BJ (cell line): ENCODE data around the gene TBL3. TPM values are rescaled to one million over a fixed set of nuclear protein-coding genes. Genes with fewer than 3 reads are reported as not detected.

Source experiments
- CTCF ChIA-PET: fragments of 350-600 bp; formaldehyde crosslinking; extraction: SDS; loops from one replicate; lab custom pipeline; 2021; ENCODE audit warnings: antibody characterized with exemption, inconsistent platforms; lab: Yijun Ruan, JAX
- POLR2A ChIA-PET: fragments of 300-600 bp; sonication (Branson Sonifier 250); formaldehyde crosslinking; extraction: SDS; loops from one replicate; lab custom pipeline; 2021; ENCODE audit warnings: antibody characterized with exemption; lab: Charles Lee
- DNase-seq: peaks from one replicate; pipeline ENCODE4 v3.0.0-alpha.2; 2011; ENCODE audit warnings: low read depth
- H3K27me3 ChIP-seq: 2 replicates; pipeline ENCODE4 v1.6.0; 2011; ENCODE audit warnings: low read length; ENCODE audit not compliant: control insufficient read depth, insufficient read depth
- H3K36me3 ChIP-seq: 2 replicates; pipeline ENCODE4 v1.5.1; 2011; ENCODE audit warnings: low read length; ENCODE audit not compliant: control insufficient read depth, insufficient read depth
- H3K4me3 ChIP-seq: 2 replicates; pipeline ENCODE4 v1.5.1; 2011; ENCODE audit warnings: low read depth, mild to moderate bottlenecking, control low read depth, low read length
- CTCF ChIP-seq: IDR thresholded peaks from 2 replicates; pipeline ENCODE4 v1.5.1; 2011; ENCODE audit warnings: low read depth, mild to moderate bottlenecking, control low read depth, inconsistent platforms, low read length, moderate library complexity; ENCODE audit not compliant: insufficient read depth
- polyA plus RNA-seq: library from polyadenylated mRNA; depleted of rRNA; stranded (reverse); fragments of >200 nt; gene quantifications from 2 replicates; pipeline ENCODE4 v1.2.3, GENCODE V29; 2011

The TBL3 gene
- polyA plus RNA-seq, 1 experiment, result 33.1 TPM

- CTCF ChIA-PET, result interaction anchor here (1.9 to 2.2 kb wide), 2 partner anchors 9 to 21 kb away, joined by 9 to 10 read pairs; partner anchors contain the start of genes NTHL1 and TSC2
- Histone ChIP-seq H3K27me3 (no peaks in the 10 kb centered on the region), H3K36me3 (peaks cover 12% of the 10 kb centered on the region), H3K4me3 (peak within 1 kb of the TSS; percentile 62)
- POLR2A ChIA-PET, result no interaction called here
- no peak for DNase-seq
- no peak for TF ChIP-seq CTCF
Observed at GRCh38 chr16:2026461-2027023, 54.7 kb downstream of the TBL3 start, which contains the start of gene NHERF2. Gene NHERF2, plus strand, starts transcription at chr16:2026902. Its CDS starts 104 bp downstream, at chr16:2027006.

GRCh38 chr16:2027024-2028010 is 55.5 kb downstream of the TBL3 start:
- CTCF ChIA-PET, result interaction anchor here (0.9 to 2.2 kb wide), 5 partner anchors 8 to 113 kb away, joined by 3 to 10 read pairs (median 4); partner anchors contain the start of genes NTHL1 and TSC2
- Histone ChIP-seq H3K36me3 (peaks cover 12% of the 10 kb centered on the region), H3K27me3 (no peaks in the 10 kb centered on the region), H3K4me3 (peak overlapping the region; percentile 62)
- POLR2A ChIA-PET, result interaction anchor here (0.6 kb wide), 1 partner anchor 14 kb away, joined by 8 read pairs; no protein-coding TSS in a partner anchor
- DNase-seq, result no peak
- 0 out of 2 replicates have a peak, but pooled peaks have one; percentile 17 for TF ChIP-seq CTCF

- ChIA-PET CTCF (interaction anchor here (0.9 to 2.2 kb wide), 5 partner anchors 8 to 112 kb away, joined by 3 to 10 read pairs (median 4); partner anchors contain the start of genes NTHL1 and TSC2), POLR2A (no interaction called here)
- DNase-seq, result no peak
- H3K36me3 ChIP-seq, result peaks cover 12% of the 10 kb centered on the region
- no peak for TF ChIP-seq CTCF
- peak overlapping the region; percentile 62 for H3K4me3 ChIP-seq
- H3K27me3 ChIP-seq, result no peaks in the 10 kb centered on the region
Observed at GRCh38 chr16:2028146-2028545, 56.3 kb downstream of the TBL3 start.

- H3K27me3 ChIP-seq, result no peaks in the 10 kb centered on the region
- DNase-seq, result no peak
- no peak for TF ChIP-seq CTCF
- POLR2A ChIA-PET, result no interaction called here
- no peak overlapping the region for H3K4me3 ChIP-seq
- peaks cover 12% of the 10 kb centered on the region for H3K36me3 ChIP-seq
- CTCF ChIA-PET, result interaction anchor here (2.2 kb wide), 1 partner anchor 7 kb away, joined by 10 read pairs; no protein-coding TSS in a partner anchor
Observed at GRCh38 chr16:2028620-2029220, 56.9 kb downstream of the TBL3 start.

GRCh38 chr16:2029350-2029749 is 57.5 kb downstream of the TBL3 start:
- ChIA-PET POLR2A (no interaction called here), CTCF (no interaction called here)
- no peak for TF ChIP-seq CTCF
- Histone ChIP-seq H3K4me3 (no peak overlapping the region), H3K27me3 (no peaks in the 10 kb centered on the region), H3K36me3 (peaks cover 12% of the 10 kb centered on the region)
- DNase-seq, result no peak
